B cell (primary cell): ENCODE data around the gene CD180. TPM values are rescaled to one million over a fixed set of nuclear protein-coding genes. Genes with fewer than 3 reads are reported as not detected.

Experiments
- ATAC-seq: fragments of 200-7000 bp; cut with Tn5 transposase; one replicate; pipeline ENCODE4 v1.10.0; 2021; ENCODE audit warnings: low read depth, mild to moderate bottlenecking, moderate number of reproducible peaks, moderate library complexity
- CTCF ChIA-PET: fragments of 350-600 bp; sonication (Branson Sonifier 250); formaldehyde crosslinking; loops from one replicate; lab custom pipeline; 2021; ENCODE audit warnings: antibody characterized with exemption, inconsistent platforms; lab: Charles Lee
- POLR2A ChIA-PET: fragments of 350-600 bp; sonication (Branson Sonifier 250); formaldehyde crosslinking; loops from one replicate; lab custom pipeline; 2021; ENCODE audit warnings: antibody characterized with exemption; lab: Charles Lee
- DNase-seq: peaks from one replicate; pipeline ENCODE4 v3.0.0; 2013
- H2AFZ ChIP-seq: 2 replicates; pipeline ENCODE4 v1.6.1; 2012; ENCODE audit warnings: mild to moderate bottlenecking, low read depth, low read length; ENCODE audit not compliant: insufficient read depth, poor library complexity, severe bottlenecking
- H3K27ac ChIP-seq, 2 donors: 1 replicate in 1 of 2; 2 replicates in 1 of 2; pipeline ENCODE4 v1.5.1; 2012 to 2013; ENCODE audit warnings: low read length in 2 of 2, mild to moderate bottlenecking in 2 of 2, moderate library complexity in 1 of 2
- H3K27me3 ChIP-seq, 4 experiments: fragments of 200-600 bp in 1 of 4; sonication (generic) in 1 of 4; replicated peaks in 1 of 4; 1 replicate in 2 of 4; 2 replicates in 2 of 4; pipeline versions ENCODE4 v1.6.1 to v1.7.0; 2013 to 2016; ENCODE audit warnings: low read length in 3 of 4, mild to moderate bottlenecking in 2 of 4, mixed read lengths in 1 of 4, moderate library complexity in 1 of 4; ENCODE audit not compliant: insufficient read depth in 4 of 4, control insufficient read depth in 3 of 4; ENCODE audit errors: control extremely low read depth in 1 of 4
- H3K36me3 ChIP-seq, 2 experiments: replicated peaks in 1 of 2; 1 replicate in 1 of 2; 2 replicates in 1 of 2; pipeline versions ENCODE4 v1.6.1 to v1.7.1; 2013; ENCODE audit warnings: low read length in 1 of 2; ENCODE audit not compliant: insufficient read depth in 2 of 2, control insufficient read depth in 1 of 2; ENCODE audit errors: control extremely low read depth in 1 of 2, extremely low read depth in 1 of 2
- H3K4me1 ChIP-seq, 2 donors: fragments of 200-600 bp in 1 of 2; sonication (generic) in 1 of 2; 1 replicate in 1 of 2; 2 replicates in 1 of 2; pipeline versions ENCODE4 v1.5.1 to v1.6.1; 2013 to 2017; ENCODE audit warnings: low read length in 2 of 2; ENCODE audit not compliant: control insufficient read depth in 2 of 2, insufficient read depth in 2 of 2
- H3K4me2 ChIP-seq: replicated peaks from 2 replicates; pipeline ENCODE3; 2012; ENCODE audit warnings: mild to moderate bottlenecking, low read depth, low read length; ENCODE audit not compliant: poor library complexity, severe bottlenecking
- H3K4me3 ChIP-seq, 5 experiments: fragments of 200-600 bp in 1 of 5; sonication (generic) in 1 of 5; 1 replicate in 3 of 5; 2 replicates in 2 of 5; pipeline versions ENCODE4 v1.5.1 to v1.7.0; 2011 to 2016; ENCODE audit warnings: low read length in 4 of 5, mild to moderate bottlenecking in 4 of 5, low read depth in 2 of 5, control low read depth in 1 of 5, moderate library complexity in 1 of 5; ENCODE audit not compliant: insufficient read depth in 1 of 5; ENCODE audit errors: control extremely low read depth in 1 of 5, extremely low read depth in 1 of 5
- H3K79me2 ChIP-seq: fragments of 200-600 bp; sonication (generic); one replicate; pipeline ENCODE4 v1.6.0; 2016; ENCODE audit warnings: low read length; ENCODE audit not compliant: control insufficient read depth, insufficient read depth
- H3K9ac ChIP-seq: fragments of 200-600 bp; sonication (generic); 2 replicates; pipeline ENCODE4 v1.6.1; 2017; ENCODE audit warnings: mild to moderate bottlenecking, low read length, moderate library complexity
- H3K9me3 ChIP-seq, 3 donors: one replicate each; pipeline versions ENCODE4 v1.6.1 to v1.7.1; 2013; ENCODE audit warnings: low read length in 2 of 3; ENCODE audit not compliant: control insufficient read depth in 2 of 3, insufficient read depth in 1 of 3; ENCODE audit errors: control extremely low read depth in 1 of 3
- H4K20me1 ChIP-seq: 2 replicates; pipeline ENCODE4 v1.6.0; 2012; ENCODE audit warnings: mild to moderate bottlenecking, low read length; ENCODE audit not compliant: insufficient read depth, control insufficient read depth, poor library complexity, severe bottlenecking
- H3K27ac Mint-ChIP-seq: one replicate; pipeline ENCODE4 v1.8.0; 2021; ENCODE audit warnings: mixed read lengths
- H3K27me3 Mint-ChIP-seq: one replicate; pipeline ENCODE4 v1.8.0; 2021; ENCODE audit warnings: mixed read lengths
- H3K4me1 Mint-ChIP-seq: one replicate; pipeline ENCODE4 v1.8.0; 2021; ENCODE audit warnings: mixed read lengths
- H3K4me3 Mint-ChIP-seq: one replicate; pipeline ENCODE4 v1.8.0; 2021; ENCODE audit warnings: mixed read lengths
- H3K9me3 Mint-ChIP-seq: one replicate; pipeline ENCODE4 v1.8.0; 2022; ENCODE audit warnings: mixed read lengths; ENCODE audit not compliant: insufficient read depth
- CTCF ChIP-seq: fragments of 200-600 bp; IDR thresholded peaks from one replicate; pipeline ENCODE4 v1.8.0; 2022; ENCODE audit warnings: antibody characterized with exemption, mild to moderate bottlenecking
- EZH2 ChIP-seq: IDR thresholded peaks from 2 replicates; pipeline ENCODE4 v1.6.1; 2012; ENCODE audit warnings: borderline replicate concordance, low read depth, mild to moderate bottlenecking, moderate library complexity, low read length; ENCODE audit not compliant: insufficient read depth, poor library complexity, severe bottlenecking
- WGBS: methylation state at CpG from one replicate; pipeline ENCODE4 v1.1.5; 2013; ENCODE audit warnings: missing lambda C conversion rate; ENCODE audit not compliant: insufficient coverage; 5-methylcytosine and 5-hydroxymethylcytosine counted together
- intact Hi-C: fragments of 100-400 bp; cut with micrococcal nuclease; formaldehyde crosslinking; loops from one replicate; pipeline ENCODE4 v1.10.0; 2022
- polyA plus RNA-seq: library from polyadenylated mRNA; depleted of rRNA; stranded (reverse); fragments of >200 nt; gene quantifications from 2 replicates; pipeline ENCODE4 v1.2.3, GENCODE V29; 2012
- total RNA-seq, 2 donors: library from RNA; stranded (reverse); fragments of 120-200 nt in 1 of 2; gene quantifications; 1 replicate in 1 of 2; 2 replicates in 1 of 2; pipeline versions ENCODE4 v1.2.3 to v1.2.4, GENCODE V29; 2013 to 2022

CD180 gene
- total and polyA plus RNA-seq, 2 donors (not counting 1 experiment from before 2014, with no cell fraction given), result 16.1 to 16.4 TPM

- Histone ChIP-seq H3K27me3 (no peaks in the 10 kb centered on the region), H3K27ac (no peak overlapping the region), H3K9me3 (no peaks in the 10 kb centered on the region), H4K20me1 (no peaks in the 10 kb centered on the region), H3K4me2 (no peak overlapping the region), H3K36me3 (no peaks in the 10 kb centered on the region), H3K79me2 (no peaks in the 10 kb centered on the region), H3K9ac (no peak overlapping the region), H3K4me1 (no peaks in the 10 kb centered on the region), H2AFZ (no peak overlapping the region), H3K4me3 (no peak overlapping the region)
- TF ChIP-seq EZH2, result no peak
- TF ChIP-seq CTCF, result no peak
- WGBS, result 100% methylated on average over 1 of the region's 3 CpGs
- DNase-seq, result no peak
- no peaks in the 10 kb centered on the region for H3K27me3 Mint-ChIP-seq
- H3K9me3 Mint-ChIP-seq, result no peaks in the 10 kb centered on the region
- ATAC-seq, result no peak
- intact Hi-C loops, result no loop called here
- H3K27ac Mint-ChIP-seq, result no peak overlapping the region
- ChIA-PET CTCF (interaction anchor here (1.2 to 1.6 kb wide), 2 partner anchors 9 to 61 kb away, joined by 3 to 6 read pairs; no protein-coding TSS in a partner anchor), POLR2A (no interaction called here)
- H3K4me1 Mint-ChIP-seq, result no peaks in the 10 kb centered on the region
- no peak overlapping the region for H3K4me3 Mint-ChIP-seq
Measured at GRCh38 chr5:67147760-67148159, 48.8 kb downstream of the CD180 start.

- no peak overlapping the region for H3K27ac ChIP-seq
Measured at GRCh38 chr5:67146981-67147380, 49.6 kb downstream of the CD180 start.

More at GRCh38 chr5:67146981-67147380, 49.6 kb downstream of the CD180 start:
- no peaks in the 10 kb centered on the region for H3K4me1 Mint-ChIP-seq
- TF ChIP-seq CTCF (no peak), EZH2 (no peak)
- no peaks in the 10 kb centered on the region for H3K79me2 ChIP-seq
- H3K9ac ChIP-seq, result no peak overlapping the region
- H3K4me2 ChIP-seq, result no peak overlapping the region
- ChIA-PET POLR2A (no interaction called here), CTCF (interaction anchor here (1.6 kb wide), 2 partner anchors 10 to 62 kb away, joined by 5 to 6 read pairs; no protein-coding TSS in a partner anchor)
- no peaks in the 10 kb centered on the region for H4K20me1 ChIP-seq
- H3K4me3 ChIP-seq, result no peak overlapping the region
- no peaks in the 10 kb centered on the region for H3K9me3 ChIP-seq
- no peaks in the 10 kb centered on the region for H3K4me1 ChIP-seq
- WGBS, result no CpG with 5 or more reads among the region's 4 CpGs
- no peaks in the 10 kb centered on the region for H3K27me3 ChIP-seq
- H3K27me3 Mint-ChIP-seq, result no peaks in the 10 kb centered on the region
- H3K9me3 Mint-ChIP-seq, result no peaks in the 10 kb centered on the region
- intact Hi-C loops, result no loop called here
- ATAC-seq (no peak), DNase-seq (no peak)
- no peak overlapping the region for H3K4me3 Mint-ChIP-seq
- H2AFZ ChIP-seq, result no peak overlapping the region
- H3K36me3 ChIP-seq, result no peaks in the 10 kb centered on the region
- H3K27ac Mint-ChIP-seq, result no peak overlapping the region
